ENCODE data around the gene TADA3. TPM values are rescaled to one million over a fixed set of nuclear protein-coding genes. Genes with fewer than 3 reads are reported as not detected.
A peak's percentile ranks its signal among the peaks of the same experiment; 100 is the strongest.

TADA3 gene
- total RNA-seq, 1 experiment from 2014 or later = 85.4 TPM

DNA sequence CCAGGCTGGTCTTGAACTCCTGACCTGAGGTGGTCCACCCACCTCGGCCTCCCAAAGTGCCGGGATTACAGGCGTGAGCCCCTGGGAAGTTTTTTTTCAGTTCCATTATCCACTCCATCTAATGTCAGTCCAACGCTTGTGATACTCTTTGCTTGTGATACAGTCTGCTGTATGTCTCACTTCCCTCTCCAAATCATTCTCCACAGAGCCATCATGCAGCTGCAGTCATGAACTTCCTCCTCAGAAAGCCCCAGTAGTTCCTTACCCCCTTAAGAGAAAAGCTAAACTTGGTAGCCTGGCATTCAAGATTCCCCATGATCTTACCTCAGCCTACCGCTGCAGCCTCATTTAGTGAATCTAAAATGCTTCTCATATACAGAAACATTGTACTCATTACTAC lies 2.9 kb upstream of the TADA3 start:
- DNase-seq (no peak), ATAC-seq (no peak)
- Histone ChIP-seq H3K9ac (ENCODE audit: low read length) (no peak overlapping the region), H3K9me3 (ENCODE audit: low read length) (no peaks in the 10 kb centered on the region), H4K20me1 (ENCODE audit: low read length) (no peaks in the 10 kb centered on the region), H3K79me2 (ENCODE audit: low read length) (peaks cover 28% of the 10 kb centered on the region), H3F3A (ENCODE audit: low read length, unreplicated experiment) (no peaks in the 10 kb centered on the region), H3K36me3 (ENCODE audit: low read depth, low read length) (peaks cover 26% of the 10 kb centered on the region), H3K27ac (ENCODE audit: low read length) (no peak overlapping the region), H3K4me2 (ENCODE audit: low read length) (no peak overlapping the region), H3K4me3 (ENCODE audit: low read length) (no peak overlapping the region), H2AFZ (ENCODE audit: low read length) (no peak overlapping the region), H3K27me3 (ENCODE audit: low read length) (no peaks in the 10 kb centered on the region), H3K4me1 (ENCODE audit: insufficient read depth, low read length) (peaks cover 11% of the 10 kb centered on the region), H3K9me2 (replicated peaks; ENCODE audit: low read length) (no peaks in the 10 kb centered on the region)
- TF ChIP-seq CTCF (conservative IDR thresholded peaks at IDR 0.05; ENCODE audit: low read depth, low read length) = no peak
- BruUV-seq (replicated peaks) = no TSS peak
- POLR2A ChIA-PET (ENCODE audit: unreplicated experiment) = no interaction called here
- intact Hi-C loops (cut with micrococcal nuclease) = no loop called here
- CTCF ChIA-PET = no interaction called here

GRCh38 chr3:9794400-9794799 lies 2.1 kb upstream of the TADA3 start:
- DNase-seq (no peak), ATAC-seq (no peak)
- Histone ChIP-seq H3F3A (ENCODE audit: low read length, unreplicated experiment) (no peaks in the 10 kb centered on the region), H3K9me3 (ENCODE audit: low read length) (no peaks in the 10 kb centered on the region), H3K4me1 (ENCODE audit: insufficient read depth, low read length) (peaks cover 11% of the 10 kb centered on the region), H3K4me2 (ENCODE audit: low read length) (peak overlapping the region; percentile 98), H2AFZ (ENCODE audit: low read length) (no peak overlapping the region), H3K27me3 (ENCODE audit: low read length) (no peaks in the 10 kb centered on the region), H4K20me1 (ENCODE audit: low read length) (no peaks in the 10 kb centered on the region), H3K9ac (ENCODE audit: low read length) (no peak overlapping the region), H3K4me3 (ENCODE audit: low read length) (no peak overlapping the region), H3K79me2 (ENCODE audit: low read length) (peaks cover 28% of the 10 kb centered on the region), H3K27ac (ENCODE audit: low read length) (no peak overlapping the region), H3K9me2 (replicated peaks; ENCODE audit: low read length) (no peaks in the 10 kb centered on the region), H3K36me3 (ENCODE audit: low read depth, low read length) (peaks cover 19% of the 10 kb centered on the region; the same call in 1 of the 2 replicates)
- ChIA-PET POLR2A (ENCODE audit: unreplicated experiment) (no interaction called here), CTCF (no interaction called here)
- intact Hi-C loops (cut with micrococcal nuclease) = loop anchor here (5.0 kb wide), 1 partner anchor 77 kb away; no protein-coding TSS in a partner anchor
- no TSS peak for BruUV-seq (replicated peaks)
- TF ChIP-seq EZH2 (IDR thresholded peaks at IDR 0.05; ENCODE audit: low read length, unreplicated experiment) = no peak
- TF ChIP-seq CTCF (conservative IDR thresholded peaks at IDR 0.05; ENCODE audit: low read depth, low read length) = no peak

DNA sequence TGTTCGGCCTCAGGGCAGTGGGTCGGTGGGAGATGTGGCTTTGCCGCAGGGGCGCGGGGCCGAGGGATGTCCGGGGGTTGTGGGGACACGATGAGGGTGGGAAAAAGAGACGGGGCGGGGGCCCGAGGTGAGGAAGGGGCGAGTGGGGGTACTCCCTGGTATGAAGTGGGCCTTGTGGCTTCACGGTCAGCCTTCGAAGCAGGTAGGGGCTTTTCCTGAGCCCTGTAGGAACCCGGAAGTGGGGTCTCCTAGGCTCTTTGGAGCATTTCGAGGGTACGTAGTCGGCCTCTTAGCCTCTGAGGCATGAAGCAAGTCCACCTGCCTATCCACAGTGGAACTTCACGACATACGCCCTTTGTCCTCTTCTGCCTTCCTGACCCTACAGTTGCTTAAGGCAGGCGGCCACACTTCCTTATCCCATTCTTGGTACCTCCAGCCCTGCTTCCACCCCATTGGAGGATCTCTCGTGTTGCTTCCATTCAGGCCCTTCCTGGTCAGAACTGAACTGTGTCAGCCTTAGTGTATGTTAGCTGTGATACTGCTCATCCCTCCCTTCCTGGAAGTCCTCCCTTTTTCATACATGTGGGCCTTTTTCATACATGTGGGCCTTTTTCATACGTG lies 998 bp upstream of the TADA3 start:
- no peaks in the 10 kb centered on the region for H3K27me3 ChIP-seq (ENCODE audit: low read length)
- H3K4me3 ChIP-seq (ENCODE audit: low read length) = peak overlapping the region; percentile 99
- no peak for TF ChIP-seq EZH2phosphoT487 (IDR thresholded peaks at IDR 0.05; ENCODE audit: borderline replicate concordance, low read length)
- TF ChIP-seq CTCF (conservative IDR thresholded peaks at IDR 0.05; ENCODE audit: low read depth, low read length) = no peak
- TF ChIP-seq EZH2 (IDR thresholded peaks at IDR 0.05; ENCODE audit: low read length, unreplicated experiment) = no peak
- ATAC-seq = peak; percentile 32
- peaks cover 12% of the 10 kb centered on the region; the same call in 1 of the 2 replicates for H3K36me3 ChIP-seq (ENCODE audit: low read depth, low read length)
- DNase-seq = peak; percentile 26
- ChIA-PET CTCF (no interaction called here), POLR2A (ENCODE audit: unreplicated experiment) (interaction anchor here (0.6 to 1.1 kb wide), 8 partner anchors 11 to 989 kb away, joined by 3 to 12 read pairs (median 6); partner anchors contain the start of genes IL17RC, OGG1 and SETD5)
- H2AFZ ChIP-seq (ENCODE audit: low read length) = peak overlapping the region; percentile 82
- H3K9me3 ChIP-seq (ENCODE audit: low read length) = no peaks in the 10 kb centered on the region
- H3K79me2 ChIP-seq (ENCODE audit: low read length) = peaks cover 28% of the 10 kb centered on the region
- peak overlapping the region; percentile 79 for H3K27ac ChIP-seq (ENCODE audit: low read length)
- peak overlapping the region; percentile 97 for H3K9ac ChIP-seq (ENCODE audit: low read length)
- no peaks in the 10 kb centered on the region for H4K20me1 ChIP-seq (ENCODE audit: low read length)
- BruUV-seq (replicated peaks) = TSS peak; percentile 57
- intact Hi-C loops (cut with micrococcal nuclease) = loop anchor here (5.0 kb wide), 1 partner anchor 76 kb away; no protein-coding TSS in a partner anchor
- no peaks in the 10 kb centered on the region for H3F3A ChIP-seq (ENCODE audit: low read length, unreplicated experiment)
- H3K9me2 ChIP-seq (replicated peaks; ENCODE audit: low read length) = no peaks in the 10 kb centered on the region
- peaks cover 11% of the 10 kb centered on the region for H3K4me1 ChIP-seq (ENCODE audit: insufficient read depth, low read length)
- H3K4me2 ChIP-seq (ENCODE audit: low read length) = peak overlapping the region; percentile 98

Measured in PC-3 (cell line).